ENCODE data around the gene TFF3.

Gene TFF3

GRCh38 chr21:42276526-42277154 lies 38.6 kb downstream of the TFF3 start:
- Histone ChIP-seq H3K4me1 (no peaks in the 10 kb centered on the region), H3K36me3 (replicated peaks) (no peaks in the 10 kb centered on the region), H3K4me3 (no peak overlapping the region), H3K27me3 (ENCODE audit: low read depth) (no peaks in the 10 kb centered on the region), H3K9me3 (no peaks in the 10 kb centered on the region)
- no peak for DNase-seq (ENCODE audit: low spot score in 2 of 2)
- in situ Hi-C loops (cut with MboI; ENCODE audit: low sequenced_read_pairs): no loop called here

GRCh38 chr21:42276076-42276475 lies 39.1 kb downstream of the TFF3 start:
- Histone ChIP-seq H3K4me3 (no peak overlapping the region), H3K36me3 (replicated peaks) (no peaks in the 10 kb centered on the region), H3K4me1 (no peaks in the 10 kb centered on the region), H3K27me3 (ENCODE audit: low read depth) (no peaks in the 10 kb centered on the region), H3K9me3 (no peaks in the 10 kb centered on the region)
- in situ Hi-C loops (cut with MboI; ENCODE audit: low sequenced_read_pairs): no loop called here
- DNase-seq (ENCODE audit: low spot score in 2 of 2): no peak

GRCh38 chr21:42272984-42273600 lies 42.1 kb downstream of the TFF3 start:
- DNase-seq (ENCODE audit: low spot score in 2 of 2): no peak
- in situ Hi-C loops (cut with MboI; ENCODE audit: low sequenced_read_pairs): no loop called here
- Histone ChIP-seq H3K4me3 (no peak overlapping the region), H3K36me3 (replicated peaks) (no peaks in the 10 kb centered on the region), H3K4me1 (no peaks in the 10 kb centered on the region), H3K27me3 (ENCODE audit: low read depth) (no peaks in the 10 kb centered on the region), H3K9me3 (no peaks in the 10 kb centered on the region)

- no peaks in the 10 kb centered on the region for H3K4me1 ChIP-seq
- no peak overlapping the region for H3K4me3 ChIP-seq
- no peaks in the 10 kb centered on the region for H3K9me3 ChIP-seq
- H3K27me3 ChIP-seq (ENCODE audit: low read depth): no peaks in the 10 kb centered on the region
- DNase-seq (ENCODE audit: low spot score in 2 of 2): no peak
- H3K36me3 ChIP-seq (replicated peaks): no peaks in the 10 kb centered on the region
- in situ Hi-C loops (cut with MboI; ENCODE audit: low sequenced_read_pairs): no loop called here
Measured at GRCh38 chr21:42272109-42272962, 42.9 kb downstream of the TFF3 start.

- in situ Hi-C loops (cut with MboI; ENCODE audit: low sequenced_read_pairs): no loop called here
- DNase-seq (ENCODE audit: low spot score in 2 of 2): no peak
- H3K4me1 ChIP-seq: no peaks in the 10 kb centered on the region
- H3K9me3 ChIP-seq: no peaks in the 10 kb centered on the region
- H3K36me3 ChIP-seq (replicated peaks): no peaks in the 10 kb centered on the region
- H3K27me3 ChIP-seq (ENCODE audit: low read depth): no peaks in the 10 kb centered on the region
- no peak overlapping the region for H3K4me3 ChIP-seq
Measured at GRCh38 chr21:42271065-42271464, 44.1 kb downstream of the TFF3 start.

- no peak for DNase-seq (ENCODE audit: low spot score in 2 of 2)
- H3K4me3 ChIP-seq: no peak overlapping the region
- in situ Hi-C loops (cut with MboI; ENCODE audit: low sequenced_read_pairs): no loop called here
- no peaks in the 10 kb centered on the region for H3K27me3 ChIP-seq (ENCODE audit: low read depth)
- no peaks in the 10 kb centered on the region for H3K36me3 ChIP-seq (replicated peaks)
- H3K9me3 ChIP-seq: no peaks in the 10 kb centered on the region
- H3K4me1 ChIP-seq: no peaks in the 10 kb centered on the region
Measured at GRCh38 chr21:42269386-42269785, 45.8 kb downstream of the TFF3 start.

- H3K4me3 ChIP-seq: no peak overlapping the region
- H3K36me3 ChIP-seq (replicated peaks): no peaks in the 10 kb centered on the region
- no peaks in the 10 kb centered on the region for H3K4me1 ChIP-seq
- no peaks in the 10 kb centered on the region for H3K27me3 ChIP-seq (ENCODE audit: low read depth)
- in situ Hi-C loops (cut with MboI; ENCODE audit: low sequenced_read_pairs): no loop called here
- H3K9me3 ChIP-seq: no peaks in the 10 kb centered on the region
- no peak for DNase-seq (ENCODE audit: low spot score in 2 of 2)
Measured at GRCh38 chr21:42266971-42267556, 48.1 kb downstream of the TFF3 start.

GRCh38 chr21:42265231-42265812 lies 49.9 kb downstream of the TFF3 start:
- no peaks in the 10 kb centered on the region for H3K9me3 ChIP-seq
- H3K4me1 ChIP-seq: no peaks in the 10 kb centered on the region
- no peaks in the 10 kb centered on the region for H3K36me3 ChIP-seq (replicated peaks)
- no peak overlapping the region for H3K4me3 ChIP-seq
- no peaks in the 10 kb centered on the region for H3K27me3 ChIP-seq (ENCODE audit: low read depth)
- in situ Hi-C loops (cut with MboI; ENCODE audit: low sequenced_read_pairs): no loop called here
- DNase-seq (ENCODE audit: low spot score in 2 of 2): no peak

- no peak for DNase-seq (ENCODE audit: low spot score in 2 of 2)
- Histone ChIP-seq H3K27me3 (ENCODE audit: low read depth) (no peaks in the 10 kb centered on the region), H3K9me3 (no peaks in the 10 kb centered on the region), H3K4me3 (no peak overlapping the region), H3K36me3 (replicated peaks) (no peaks in the 10 kb centered on the region), H3K4me1 (no peaks in the 10 kb centered on the region)
- in situ Hi-C loops (cut with MboI; ENCODE audit: low sequenced_read_pairs): no loop called here
Measured at GRCh38 chr21:42264245-42265195, 50.7 kb downstream of the TFF3 start.

- H3K36me3 ChIP-seq (replicated peaks): no peaks in the 10 kb centered on the region
- in situ Hi-C loops (cut with MboI; ENCODE audit: low sequenced_read_pairs): no loop called here
- H3K4me1 ChIP-seq: no peaks in the 10 kb centered on the region
- peak in 1 of 2 experiments; percentile 17 for DNase-seq (ENCODE audit: low spot score in 2 of 2)
- H3K4me3 ChIP-seq: no peak overlapping the region
- no peaks in the 10 kb centered on the region for H3K27me3 ChIP-seq (ENCODE audit: low read depth)
- H3K9me3 ChIP-seq: no peaks in the 10 kb centered on the region
Measured at GRCh38 chr21:42263591-42264131, 51.5 kb downstream of the TFF3 start.

- in situ Hi-C loops (cut with MboI; ENCODE audit: low sequenced_read_pairs): no loop called here
Measured at GRCh38 chr21:42262831-42263231, 52.4 kb downstream of the TFF3 start.

GRCh38 chr21:42261829-42262200 lies 53.4 kb downstream of the TFF3 start:
- Histone ChIP-seq H3K9me3 (no peaks in the 10 kb centered on the region), H3K4me3 (no peak overlapping the region), H3K27me3 (ENCODE audit: low read depth) (no peaks in the 10 kb centered on the region), H3K36me3 (replicated peaks) (no peaks in the 10 kb centered on the region), H3K4me1 (no peaks in the 10 kb centered on the region)
- in situ Hi-C loops (cut with MboI; ENCODE audit: low sequenced_read_pairs): no loop called here
- DNase-seq (ENCODE audit: low spot score in 2 of 2): no peak

More at GRCh38 chr21:42262831-42263231, 52.4 kb downstream of the TFF3 start:
- Histone ChIP-seq H3K4me3 (no peak overlapping the region), H3K27me3 (ENCODE audit: low read depth) (no peaks in the 10 kb centered on the region), H3K9me3 (no peaks in the 10 kb centered on the region), H3K36me3 (replicated peaks) (no peaks in the 10 kb centered on the region), H3K4me1 (no peaks in the 10 kb centered on the region)
- DNase-seq (ENCODE audit: low spot score in 2 of 2): no peak
